Mucosa of rectum (tissue), 2 donors: ENCODE data around the gene CFAP45.

Experiments
- H3K27ac ChIP-seq, 2 donors: one replicate each; pipeline ENCODE4 v1.7.0; 2013; ENCODE audit warnings: inconsistent platforms in 2 of 2, low read depth in 2 of 2, low read length in 2 of 2
- H3K27me3 ChIP-seq, 2 donors: one replicate each; pipeline ENCODE4 v1.7.0; 2013; ENCODE audit warnings: low read length in 2 of 2; ENCODE audit not compliant: control insufficient read depth in 2 of 2, insufficient read depth in 2 of 2
- H3K36me3 ChIP-seq, 2 donors: one replicate each; pipeline ENCODE4 v1.7.0; 2013; ENCODE audit warnings: low read length in 2 of 2; ENCODE audit not compliant: control insufficient read depth in 2 of 2, insufficient read depth in 2 of 2
- H3K4me1 ChIP-seq, 2 donors: one replicate each; pipeline ENCODE4 v1.7.0; 2013; ENCODE audit warnings: low read length in 2 of 2, mild to moderate bottlenecking in 1 of 2; ENCODE audit not compliant: control insufficient read depth in 2 of 2, insufficient read depth in 2 of 2
- H3K4me3 ChIP-seq, 2 donors: one replicate each; pipeline ENCODE4 v1.7.0; 2013; ENCODE audit warnings: low read length in 2 of 2
- H3K9ac ChIP-seq, 2 donors: one replicate each; pipeline ENCODE4 v1.7.0; 2013; ENCODE audit warnings: low read length in 2 of 2, low read depth in 1 of 2, mild to moderate bottlenecking in 1 of 2
- H3K9me3 ChIP-seq, 2 donors: one replicate each; pipeline ENCODE4 v1.7.0; 2013; ENCODE audit warnings: low read length in 2 of 2; ENCODE audit not compliant: control insufficient read depth in 2 of 2
- donor health status: healthy.
- donor health status: Normal muscosa, but diverticular disease.

Gene CFAP45

GRCh38 chr1:159854693-159855192, 45.2 kb downstream of the CFAP45 start:
- peak overlapping the region; percentile 97 to 98 for H3K27ac ChIP-seq
- H3K9ac ChIP-seq: peak overlapping the region; percentile 91 to 94
- H3K4me3 ChIP-seq: peak overlapping the region; percentile 79 to 80
- no peaks in the 10 kb centered on the region for H3K9me3 ChIP-seq
- H3K27me3 ChIP-seq: no peaks in the 10 kb centered on the region
- no peaks in the 10 kb centered on the region for H3K36me3 ChIP-seq
- peaks cover 2 to 7% of the 10 kb centered on the region in 2 donors for H3K4me1 ChIP-seq

DNA sequence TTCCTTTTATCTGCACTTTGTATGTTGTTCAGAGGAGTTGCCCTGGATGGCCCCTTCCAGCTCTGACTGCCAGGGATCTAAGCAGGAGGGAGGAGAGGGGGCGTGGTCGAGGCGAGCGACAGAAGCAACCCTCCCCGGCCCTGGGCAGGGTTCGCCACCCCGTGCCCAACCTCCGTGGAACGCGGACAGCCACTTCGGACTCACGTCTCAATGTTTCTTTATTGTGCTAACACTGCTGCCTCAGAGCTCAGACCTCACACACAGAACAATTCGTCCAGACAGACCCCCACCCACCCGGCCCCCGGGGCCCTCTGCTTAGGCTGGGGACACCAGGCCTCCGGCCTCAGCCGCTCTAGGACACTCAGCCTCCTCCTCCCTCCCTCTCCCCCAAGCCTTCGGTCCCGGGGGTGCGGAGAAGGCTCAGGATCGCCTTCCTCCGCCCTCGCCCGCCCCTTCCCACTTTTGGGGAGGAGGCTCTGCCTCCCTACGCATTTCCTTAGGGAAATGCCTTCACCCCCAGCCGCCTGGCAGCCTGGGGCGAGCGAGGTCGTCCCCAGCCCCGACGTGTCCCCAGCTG, 45.8 kb downstream of the CFAP45 start:
- Histone ChIP-seq H3K9ac (peak overlapping the region; percentile 91 to 94), H3K27ac (peak overlapping the region; percentile 97 to 98), H3K36me3 (no peaks in the 10 kb centered on the region), H3K4me3 (peak overlapping the region; percentile 76 to 79), H3K9me3 (no peaks in the 10 kb centered on the region), H3K27me3 (no peaks in the 10 kb centered on the region), H3K4me1 (peaks cover 2 to 7% of the 10 kb centered on the region in 2 donors)

- peaks cover 2 to 7% of the 10 kb centered on the region in 2 donors for H3K4me1 ChIP-seq
- H3K9me3 ChIP-seq: no peaks in the 10 kb centered on the region
- peak overlapping the region; percentile 97 to 98 for H3K27ac ChIP-seq
- H3K27me3 ChIP-seq: no peaks in the 10 kb centered on the region
- peak overlapping the region; percentile 76 to 79 for H3K4me3 ChIP-seq
- H3K9ac ChIP-seq: peak overlapping the region; percentile 91 to 94
- no peaks in the 10 kb centered on the region for H3K36me3 ChIP-seq
Measured at GRCh38 chr1:159853417-159854115, 46.4 kb downstream of the CFAP45 start.

GRCh38 chr1:159851407-159851806, 48.6 kb downstream of the CFAP45 start:
- H3K27ac ChIP-seq: no peak overlapping the region
- H3K4me1 ChIP-seq: peaks cover 2 to 7% of the 10 kb centered on the region in 2 donors
- no peaks in the 10 kb centered on the region for H3K9me3 ChIP-seq
- no peaks in the 10 kb centered on the region for H3K36me3 ChIP-seq
- no peak overlapping the region for H3K4me3 ChIP-seq
- no peak overlapping the region for H3K9ac ChIP-seq
- H3K27me3 ChIP-seq: no peaks in the 10 kb centered on the region

- no peak overlapping the region for H3K9ac ChIP-seq
- peaks cover 2 to 7% of the 10 kb centered on the region in 2 donors for H3K4me1 ChIP-seq
- no peak overlapping the region for H3K4me3 ChIP-seq
- no peaks in the 10 kb centered on the region for H3K9me3 ChIP-seq
- H3K27me3 ChIP-seq: no peaks in the 10 kb centered on the region
- peak overlapping the region in 1 of 2 donors; percentile 6 for H3K27ac ChIP-seq
- H3K36me3 ChIP-seq: no peaks in the 10 kb centered on the region
Measured at GRCh38 chr1:159849626-159850366, 50.2 kb downstream of the CFAP45 start.

- no peak overlapping the region for H3K4me3 ChIP-seq
- H3K4me1 ChIP-seq: peaks cover 2 to 3% of the 10 kb centered on the region in 2 donors
- H3K27ac ChIP-seq: no peak overlapping the region
- no peaks in the 10 kb centered on the region for H3K36me3 ChIP-seq
- no peaks in the 10 kb centered on the region for H3K27me3 ChIP-seq
- H3K9ac ChIP-seq: no peak overlapping the region
- no peaks in the 10 kb centered on the region for H3K9me3 ChIP-seq
Measured at GRCh38 chr1:159848326-159848725, 51.6 kb downstream of the CFAP45 start.

- no peaks in the 10 kb centered on the region for H3K27me3 ChIP-seq
- peaks cover 0 to 2% of the 10 kb centered on the region in 2 donors for H3K4me1 ChIP-seq
- H3K4me3 ChIP-seq: no peak overlapping the region
- H3K9me3 ChIP-seq: no peaks in the 10 kb centered on the region
- H3K9ac ChIP-seq: no peak overlapping the region
- no peaks in the 10 kb centered on the region for H3K36me3 ChIP-seq
- H3K27ac ChIP-seq: no peak overlapping the region
Measured at GRCh38 chr1:159847231-159847630, 52.7 kb downstream of the CFAP45 start.

- no peak overlapping the region for H3K4me3 ChIP-seq
- no peaks in the 10 kb centered on the region for H3K36me3 ChIP-seq
- H3K4me1 ChIP-seq: peaks cover 0 to 2% of the 10 kb centered on the region in 2 donors
- no peak overlapping the region for H3K27ac ChIP-seq
- H3K9me3 ChIP-seq: no peaks in the 10 kb centered on the region
- no peak overlapping the region for H3K9ac ChIP-seq
- H3K27me3 ChIP-seq: no peaks in the 10 kb centered on the region
Measured at GRCh38 chr1:159845751-159846629, 54.0 kb downstream of the CFAP45 start.

GRCh38 chr1:159843459-159843858, 56.5 kb downstream of the CFAP45 start:
- no peak overlapping the region for H3K27ac ChIP-seq
- no peak overlapping the region for H3K9ac ChIP-seq
- no peaks in the 10 kb centered on the region for H3K4me1 ChIP-seq
- H3K27me3 ChIP-seq: no peaks in the 10 kb centered on the region
- no peaks in the 10 kb centered on the region for H3K9me3 ChIP-seq
- no peaks in the 10 kb centered on the region for H3K36me3 ChIP-seq
- H3K4me3 ChIP-seq: no peak overlapping the region
